HCT116 (cell line): ENCODE results near the gene AK5. TPM values are rescaled to one million over a fixed set of nuclear protein-coding genes. Genes with fewer than 3 reads are reported as not detected.

Experiments
- ATAC-seq: fragments of 200-7000 bp; cut with Tn5 transposase; 2 replicates; pipeline ENCODE4 v1.9.1; 2020; ENCODE audit warnings: mild to moderate bottlenecking, moderate library complexity
- BruUV-seq: library from RNA; stranded (reverse); fragments of 400-500 nt; replicated peaks from 2 replicates; lab custom pipeline; 2021; lab: Mats Ljungman, UMichigan
- CTCF ChIA-PET: fragments of 300-600 bp; sonication (Branson Sonifier 250); formaldehyde crosslinking; loops from one replicate; lab custom pipeline; 2021; ENCODE audit warnings: antibody characterized with exemption; lab: Charles Lee
- POLR2A ChIA-PET: fragments of 300-600, 350-600 bp; sonication (Branson Sonifier 250); formaldehyde crosslinking; loops from one replicate; lab custom pipeline; 2021; ENCODE audit warnings: antibody characterized with exemption; lab: Charles Lee
- RAD21 ChIA-PET, 2 experiments: fragments of 300-600 bp; sonication (Branson Sonifier 250); formaldehyde crosslinking; loops; one replicate each; lab custom pipeline; 2023; ENCODE audit warnings: low total read pairs in 2 of 2; ENCODE audit not compliant: uncharacterized antibody in 2 of 2, unreplicated experiment in 2 of 2, low non-redundant PET in 1 of 2; lab: Charles Lee
- DNase-seq: peaks from one replicate; pipeline ENCODE4 v3.0.0-alpha.2; 2010; ENCODE audit warnings: low read depth, low spot score
- H2AFZ ChIP-seq: fragments of 200-600 bp; shearing (Covaris generic), sonication (generic); 2 replicates; pipeline ENCODE4 v1.6.1; 2017; ENCODE audit warnings: low read depth, mixed run types, mixed read lengths, antibody characterized with exemption, low read length; ENCODE audit not compliant: poor library complexity, severe bottlenecking
- H3K27ac ChIP-seq: 2 replicates; pipeline ENCODE4 v1.5.1; 2012; ENCODE audit warnings: low read depth, low read length
- H3K27me3 ChIP-seq: fragments of 200-600 bp; sonication (generic); 2 replicates; pipeline ENCODE4 v1.6.1; 2016; ENCODE audit warnings: mixed run types, low read length, mixed read lengths; ENCODE audit not compliant: insufficient read depth
- H3K36me3 ChIP-seq, 2 experiments: fragments of 200-500 bp in 1 of 2; fragments of 200-600 bp in 1 of 2; sonication (Bioruptor generic) in 1 of 2; sonication (generic) in 1 of 2; 2 replicates each; pipeline versions ENCODE4 v1.5.1 to v1.6.1; 2014 to 2016; ENCODE audit warnings: low read length in 2 of 2, inconsistent platforms in 1 of 2, mixed read lengths in 1 of 2, mixed run types in 1 of 2; ENCODE audit not compliant: insufficient read depth in 2 of 2, control insufficient read depth in 1 of 2
- H3K4me1 ChIP-seq, 2 experiments: fragments of 200-600 bp in 1 of 2; sonication (generic) in 1 of 2; 2 replicates each; pipeline versions ENCODE4 v1.5.1 to v1.6.1; 2012 to 2017; ENCODE audit warnings: low read length in 2 of 2, inconsistent platforms in 1 of 2, mild to moderate bottlenecking in 1 of 2, mixed read lengths in 1 of 2, mixed run types in 1 of 2, moderate library complexity in 1 of 2; ENCODE audit not compliant: insufficient read depth in 2 of 2, control insufficient read depth in 1 of 2
- H3K4me2 ChIP-seq: fragments of 200-600 bp; sonication (generic); 2 replicates; pipeline ENCODE4 v1.6.1; 2017; ENCODE audit warnings: mixed run types, low read length, mixed read lengths
- H3K4me3 ChIP-seq, 2 experiments: fragments of 200-600 bp in 1 of 2; sonication (generic) in 1 of 2; replicated peaks in 1 of 2; 2 replicates each; pipeline ENCODE4 v1.5.1; 2011 to 2016; ENCODE audit warnings: low read length in 2 of 2, control low read depth in 1 of 2, low read depth in 1 of 2, mild to moderate bottlenecking in 1 of 2, mixed read lengths in 1 of 2, mixed run types in 1 of 2
- H3K79me2 ChIP-seq: fragments of 200-600 bp; sonication (generic); 2 replicates; pipeline ENCODE4 v1.6.1; 2017; ENCODE audit warnings: mild to moderate bottlenecking, mixed run types, low read length, moderate library complexity, mixed read lengths; ENCODE audit not compliant: insufficient read depth
- H3K9ac ChIP-seq: fragments of 200-600 bp; sonication (generic); 2 replicates; pipeline ENCODE4 v1.6.1; 2016; ENCODE audit warnings: low read length, mixed read lengths
- H3K9me2 ChIP-seq: fragments of 200-600 bp; sonication (generic), shearing (Covaris generic); 2 replicates; pipeline ENCODE4 v1.6.1; 2017; ENCODE audit warnings: mixed run types, mild to moderate bottlenecking, moderate library complexity; ENCODE audit not compliant: insufficient read depth
- H3K9me3 ChIP-seq, 2 experiments: fragments of 200-500 bp in 1 of 2; fragments of 200-600 bp in 1 of 2; sonication (Bioruptor generic) in 1 of 2; sonication (generic) in 1 of 2; 2 replicates each; pipeline ENCODE4 v1.6.1; 2014 to 2017; ENCODE audit warnings: low read length in 2 of 2, mixed read lengths in 2 of 2, inconsistent platforms in 1 of 2, low read depth in 1 of 2, mild to moderate bottlenecking in 1 of 2, mixed run types in 1 of 2, moderate library complexity in 1 of 2; ENCODE audit not compliant: control insufficient read depth in 1 of 2, insufficient read depth in 1 of 2
- H4K20me1 ChIP-seq: fragments of 200-600 bp; sonication (generic), shearing (Covaris generic); 2 replicates; pipeline ENCODE4 v1.6.1; 2017; ENCODE audit warnings: mixed run types, mild to moderate bottlenecking, moderate library complexity; ENCODE audit not compliant: insufficient read depth
- ATF3 ChIP-seq: IDR thresholded peaks from 2 replicates; pipeline ENCODE4 v1.6.1; 2012
- CBX3 ChIP-seq: IDR thresholded peaks from 2 replicates; pipeline ENCODE4 v1.6.1; 2012; ENCODE audit warnings: low read depth
- ELF1 ChIP-seq: IDR thresholded peaks from 2 replicates; pipeline ENCODE4 v1.6.1; 2012; ENCODE audit warnings: low read depth, borderline replicate concordance
- EZH2 ChIP-seq: fragments of 200-600 bp; sonication (generic); IDR thresholded peaks from 2 replicates; pipeline ENCODE4 v1.6.1; 2017; ENCODE audit warnings: antibody characterized with exemption, mixed run types
- REST ChIP-seq: IDR thresholded peaks from 2 replicates; pipeline ENCODE4 v1.6.1; 2012; ENCODE audit warnings: low read depth
- SP1 ChIP-seq: IDR thresholded peaks from 2 replicates; pipeline ENCODE4 v1.6.1; 2012; ENCODE audit warnings: low read depth
- SRF ChIP-seq: IDR thresholded peaks from 2 replicates; pipeline ENCODE4 v1.6.1; 2012; ENCODE audit warnings: low read depth
- YY1 ChIP-seq: IDR thresholded peaks from 2 replicates; pipeline ENCODE4 v1.6.1; 2011; ENCODE audit warnings: low read length, low read depth, moderate library complexity, mild to moderate bottlenecking; ENCODE audit not compliant: insufficient replicate concordance; ENCODE audit errors: extremely low read depth
- intact Hi-C: fragments of 100-400 bp; cut with micrococcal nuclease; formaldehyde crosslinking; loops from 2 replicates; pipeline ENCODE4 v1.10.0; 2022
- total RNA-seq: library from RNA; stranded (reverse); gene quantifications from one replicate; pipeline ENCODE4 v1.2.1, GENCODE V29; 2021; ENCODE audit not compliant: unreplicated experiment

The AK5 gene
- total RNA-seq, 1 experiment from 2014 or later, result 0.22 TPM

DNA sequence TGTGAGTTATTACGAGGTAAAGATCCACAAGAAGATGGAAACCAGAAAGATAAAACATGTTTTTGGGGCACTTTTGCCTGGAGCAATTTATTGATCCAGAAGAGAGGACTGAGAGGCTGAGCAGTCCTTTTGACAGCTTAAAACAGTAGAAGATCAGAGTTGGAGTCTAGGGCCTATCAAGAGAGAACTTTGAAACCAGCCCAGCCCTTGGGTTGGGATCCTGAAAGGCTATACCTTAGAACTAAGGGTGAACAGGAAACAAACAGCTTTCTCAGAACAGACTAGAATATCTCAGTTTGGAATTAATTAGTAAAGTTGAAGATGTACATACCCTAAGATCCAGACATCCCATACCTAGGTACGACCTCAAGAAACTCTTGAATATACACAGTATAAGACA is 311.1 kb downstream of the AK5 start:
- ChIA-PET POLR2A (no interaction called here), CTCF (interaction anchor here (0.8 kb wide), 1 partner anchor 522 kb away, joined by 3 read pairs; no protein-coding TSS in a partner anchor), RAD21 (no interaction called here)
- ATAC-seq (no peak), DNase-seq (no peak)
- no peak overlapping the region for H3K27ac ChIP-seq
- H2AFZ ChIP-seq, result no peak overlapping the region
- no peaks in the 10 kb centered on the region for H3K9me3 ChIP-seq
- no peak overlapping the region for H3K4me2 ChIP-seq
- H3K4me1 ChIP-seq, result no peaks in the 10 kb centered on the region
- H4K20me1 ChIP-seq, result peaks cover 9% of the 10 kb centered on the region; the same call in 1 of the 2 replicates
- H3K36me3 ChIP-seq, result no peaks in the 10 kb centered on the region
- no peaks in the 10 kb centered on the region for H3K27me3 ChIP-seq
- no peaks in the 10 kb centered on the region for H3K9me2 ChIP-seq
- H3K4me3 ChIP-seq, result no peak overlapping the region
- no TSS peak for BruUV-seq
- intact Hi-C loops, result no loop called here
- no peak overlapping the region for H3K9ac ChIP-seq
- TF ChIP-seq YY1 (no peak), ATF3 (no peak), SRF (no peak), SP1 (no peak)
- H3K79me2 ChIP-seq, result peaks cover 69% of the 10 kb centered on the region

GRCh38 chr1:77594366-77595112 is 312.7 kb downstream of the AK5 start:
- Histone ChIP-seq H3K36me3 (no peaks in the 10 kb centered on the region), H3K9me2 (no peaks in the 10 kb centered on the region), H3K27me3 (no peaks in the 10 kb centered on the region), H3K4me3 (no peak overlapping the region), H4K20me1 (peaks cover 9% of the 10 kb centered on the region; the same call in 1 of the 2 replicates), H3K4me2 (no peak overlapping the region), H3K4me1 (no peaks in the 10 kb centered on the region), H2AFZ (no peak overlapping the region), H3K79me2 (peaks cover 70% of the 10 kb centered on the region), H3K27ac (no peak overlapping the region), H3K9me3 (no peaks in the 10 kb centered on the region), H3K9ac (no peak overlapping the region)
- ChIA-PET RAD21 (no interaction called here), CTCF (no interaction called here), POLR2A (no interaction called here)
- DNase-seq (no peak), ATAC-seq (no peak)
- no TSS peak for BruUV-seq
- intact Hi-C loops, result no loop called here
- no peak for TF ChIP-seq ELF1
- no peak for TF ChIP-seq EZH2
- TF ChIP-seq CBX3, result no peak
- no peak for TF ChIP-seq REST
